ENCODE measurements around the gene ZNF827. TPM values are rescaled to one million over a fixed set of nuclear protein-coding genes. Genes with fewer than 3 reads are reported as not detected.

The ZNF827 gene
- total RNA-seq, 1 experiment from 2014 or later, result 22.4 TPM

GRCh38 chr4:145859426-145859825 lies 79.2 kb downstream of the ZNF827 start:
- H3K27ac ChIP-seq, result no peak overlapping the region
- no peaks in the 10 kb centered on the region for H3K4me1 ChIP-seq (replicated peaks; ENCODE audit: insufficient read depth)
- H2AFZ ChIP-seq, result no peak overlapping the region
- no peaks in the 10 kb centered on the region for H3K9me2 ChIP-seq (ENCODE audit: insufficient read depth)
- TF ChIP-seq CTCF (conservative IDR thresholded peaks at IDR 0.05), result no peak
- no peak for TF ChIP-seq EZH2 (IDR thresholded peaks at IDR 0.05; ENCODE audit: low read depth)
- ChIA-PET POLR2A (ENCODE audit: unreplicated experiment) (interaction anchor here (0.6 kb wide), 1 partner anchor 37 kb away, joined by 9 read pairs; no protein-coding TSS in a partner anchor), CTCF (no interaction called here)
- H3K9me3 ChIP-seq (ENCODE audit: insufficient read depth, low read depth), result no peaks in the 10 kb centered on the region
- H3K4me2 ChIP-seq, result no peak overlapping the region
- no peaks in the 10 kb centered on the region for H3K36me3 ChIP-seq (ENCODE audit: low read depth)
- H3F3A ChIP-seq (ENCODE audit: insufficient read depth, low read depth), result no peaks in the 10 kb centered on the region
- no TSS peak for BruUV-seq (replicated peaks)
- no peaks in the 10 kb centered on the region for H3K27me3 ChIP-seq (ENCODE audit: insufficient read depth, low read depth)
- no peaks in the 10 kb centered on the region for H3K79me2 ChIP-seq (ENCODE audit: low read depth)
- no peaks in the 10 kb centered on the region for H4K20me1 ChIP-seq (ENCODE audit: insufficient read depth)
- DNase-seq, result no peak
- no peak overlapping the region for H3K4me3 ChIP-seq
- intact Hi-C loops (cut with micrococcal nuclease; ENCODE audit: unreplicated experiment), result no loop called here

- no peak overlapping the region for H3K4me2 ChIP-seq
- no peak for DNase-seq
- no peaks in the 10 kb centered on the region for H3K9me2 ChIP-seq (ENCODE audit: insufficient read depth)
- no peaks in the 10 kb centered on the region for H3F3A ChIP-seq (ENCODE audit: insufficient read depth, low read depth)
- intact Hi-C loops (cut with micrococcal nuclease; ENCODE audit: unreplicated experiment), result no loop called here
- H3K79me2 ChIP-seq (ENCODE audit: low read depth), result no peaks in the 10 kb centered on the region
- no peak overlapping the region for H3K4me3 ChIP-seq
- no peak for TF ChIP-seq CTCF (conservative IDR thresholded peaks at IDR 0.05)
- no peak for TF ChIP-seq EZH2 (IDR thresholded peaks at IDR 0.05; ENCODE audit: low read depth)
- ChIA-PET POLR2A (ENCODE audit: unreplicated experiment) (no interaction called here), CTCF (no interaction called here)
- H4K20me1 ChIP-seq (ENCODE audit: insufficient read depth), result no peaks in the 10 kb centered on the region
- no peak overlapping the region for H3K27ac ChIP-seq
- no peaks in the 10 kb centered on the region for H3K27me3 ChIP-seq (ENCODE audit: insufficient read depth, low read depth)
- no peaks in the 10 kb centered on the region for H3K36me3 ChIP-seq (ENCODE audit: low read depth)
- H3K9me3 ChIP-seq (ENCODE audit: insufficient read depth, low read depth), result no peaks in the 10 kb centered on the region
- H2AFZ ChIP-seq, result no peak overlapping the region
- H3K4me1 ChIP-seq (replicated peaks; ENCODE audit: insufficient read depth), result no peaks in the 10 kb centered on the region
- no TSS peak for BruUV-seq (replicated peaks)
These were observed 86.3 kb downstream of the ZNF827 start for GRCh38 chr4:145852256-145852839.

- POLR2A ChIA-PET (ENCODE audit: unreplicated experiment), result interaction anchor here (0.7 kb wide), 1 partner anchor 326 kb away, joined by 12 read pairs; no protein-coding TSS in a partner anchor
- CTCF ChIA-PET, result no interaction called here
- no peak for TF ChIP-seq CTCF (conservative IDR thresholded peaks at IDR 0.05)
- no peak for TF ChIP-seq EZH2 (IDR thresholded peaks at IDR 0.05; ENCODE audit: low read depth)
- H4K20me1 ChIP-seq (ENCODE audit: insufficient read depth), result no peaks in the 10 kb centered on the region
- H2AFZ ChIP-seq, result no peak overlapping the region
- no peaks in the 10 kb centered on the region for H3F3A ChIP-seq (ENCODE audit: insufficient read depth, low read depth)
- H3K36me3 ChIP-seq (ENCODE audit: low read depth), result no peaks in the 10 kb centered on the region
- no peaks in the 10 kb centered on the region for H3K27me3 ChIP-seq (ENCODE audit: insufficient read depth, low read depth)
- H3K27ac ChIP-seq, result no peak overlapping the region
- H3K9me3 ChIP-seq (ENCODE audit: insufficient read depth, low read depth), result no peaks in the 10 kb centered on the region
- H3K4me3 ChIP-seq, result no peak overlapping the region
- no peaks in the 10 kb centered on the region for H3K4me1 ChIP-seq (replicated peaks; ENCODE audit: insufficient read depth)
- intact Hi-C loops (cut with micrococcal nuclease; ENCODE audit: unreplicated experiment), result no loop called here
- no peak for DNase-seq
- no peaks in the 10 kb centered on the region for H3K9me2 ChIP-seq (ENCODE audit: insufficient read depth)
- H3K4me2 ChIP-seq, result no peak overlapping the region
- no peaks in the 10 kb centered on the region for H3K79me2 ChIP-seq (ENCODE audit: low read depth)
- BruUV-seq (replicated peaks), result no TSS peak
These were observed 87.0 kb downstream of the ZNF827 start for GRCh38 chr4:145851511-145852201.
